Measurements from ENCODE around the gene SOCS3. TPM values are rescaled to one million over a fixed set of nuclear protein-coding genes. Genes with fewer than 3 reads are reported as not detected.

Gene SOCS3
- total RNA-seq, 4 donors from 2014 or later, result 3.2 to 125 (median 20.8) TPM

DNA sequence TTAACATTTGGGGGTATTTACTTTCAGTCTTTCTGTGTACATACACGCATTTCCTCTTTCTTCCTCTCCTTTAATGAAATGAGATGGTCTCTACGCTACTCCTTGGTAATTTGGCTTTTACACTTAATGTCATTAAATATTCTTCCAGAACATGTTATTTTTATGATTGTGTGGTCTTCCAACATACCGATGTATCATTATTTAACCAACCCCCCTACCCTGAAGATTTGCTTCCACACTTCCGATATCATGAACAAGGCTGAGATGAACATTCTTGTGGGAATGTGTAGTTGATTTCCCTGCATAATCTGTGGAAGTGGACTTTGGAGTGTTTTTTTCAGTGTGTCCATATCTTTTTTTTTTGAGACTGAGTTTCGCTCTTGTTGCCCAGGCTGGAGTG lies 16.3 kb upstream of the SOCS3 start:
- Histone ChIP-seq H3K9me3 (no peaks in the 10 kb centered on the region), H3K4me1 (peaks cover 4 to 29% (median 8%) of the 10 kb centered on the region in 4 donors), H3K36me3 (no peaks in the 10 kb centered on the region), H3K4me3 (no peak overlapping the region), H3K27me3 (no peaks in the 10 kb centered on the region), H3K27ac (peak overlapping the region in 3 of 4 donors; percentile 11 to 70 (median 44))
- DNase-seq, result no peak
- no peak for TF ChIP-seq POLR2A (IDR thresholded peaks at IDR 0.05)
- TF ChIP-seq, protein P1, sequence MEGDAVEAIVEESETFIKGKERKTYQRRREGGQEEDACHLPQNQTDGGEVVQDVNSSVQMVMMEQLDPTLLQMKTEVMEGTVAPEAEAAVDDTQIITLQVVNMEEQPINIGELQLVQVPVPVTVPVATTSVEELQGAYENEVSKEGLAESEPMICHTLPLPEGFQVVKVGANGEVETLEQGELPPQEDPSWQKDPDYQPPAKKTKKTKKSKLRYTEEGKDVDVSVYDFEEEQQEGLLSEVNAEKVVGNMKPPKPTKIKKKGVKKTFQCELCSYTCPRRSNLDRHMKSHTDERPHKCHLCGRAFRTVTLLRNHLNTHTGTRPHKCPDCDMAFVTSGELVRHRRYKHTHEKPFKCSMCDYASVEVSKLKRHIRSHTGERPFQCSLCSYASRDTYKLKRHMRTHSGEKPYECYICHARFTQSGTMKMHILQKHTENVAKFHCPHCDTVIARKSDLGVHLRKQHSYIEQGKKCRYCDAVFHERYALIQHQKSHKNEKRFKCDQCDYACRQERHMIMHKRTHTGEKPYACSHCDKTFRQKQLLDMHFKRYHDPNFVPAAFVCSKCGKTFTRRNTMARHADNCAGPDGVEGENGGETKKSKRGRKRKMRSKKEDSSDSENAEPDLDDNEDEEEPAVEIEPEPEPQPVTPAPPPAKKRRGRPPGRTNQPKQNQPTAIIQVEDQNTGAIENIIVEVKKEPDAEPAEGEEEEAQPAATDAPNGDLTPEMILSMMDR (IDR thresholded peaks at IDR 0.05), result no peak

DNA sequence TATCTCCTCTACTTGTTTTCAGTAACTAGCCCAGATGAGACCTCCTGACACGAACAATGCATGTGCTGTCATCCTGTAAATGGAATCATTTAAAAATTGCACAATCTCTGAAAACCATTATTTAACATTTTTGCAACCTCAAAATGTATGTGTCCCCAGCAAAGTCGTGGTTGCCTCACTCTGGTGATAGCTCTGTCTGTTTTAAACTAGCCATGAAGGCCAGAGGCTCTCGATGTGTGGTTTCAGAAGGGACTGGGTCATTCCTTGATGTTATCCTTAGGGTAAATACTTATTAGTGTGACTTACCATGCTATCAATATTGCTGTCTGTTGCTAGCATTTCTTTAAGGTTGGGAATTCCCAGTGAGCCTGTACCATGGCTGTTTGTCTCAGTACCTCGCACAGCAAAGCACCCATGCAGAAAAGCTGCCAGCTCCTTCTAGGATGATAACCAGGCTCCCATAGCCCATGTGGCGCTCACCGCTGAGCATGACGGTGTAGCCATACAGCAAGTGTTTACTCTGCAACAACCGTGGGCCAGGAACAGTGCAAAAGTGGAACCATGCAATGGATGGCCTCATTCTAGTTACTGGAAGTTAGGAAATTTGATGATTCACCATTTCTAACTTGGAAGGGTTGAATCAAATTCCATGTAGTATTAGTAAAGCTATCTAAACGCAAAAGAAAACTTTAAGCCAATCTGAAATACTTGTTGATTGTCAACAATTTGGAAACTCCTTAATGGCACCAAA lies 15.7 kb upstream of the SOCS3 start:
- no peaks in the 10 kb centered on the region for H3K9me3 ChIP-seq
- no peak for TF ChIP-seq POLR2A (IDR thresholded peaks at IDR 0.05)
- TF ChIP-seq, protein P1 (IDR thresholded peaks at IDR 0.05), result no peak
- no peaks in the 10 kb centered on the region for H3K27me3 ChIP-seq
- peaks cover 0 to 23% (median 7%) of the 10 kb centered on the region in 4 donors for H3K4me1 ChIP-seq
- H3K27ac ChIP-seq, result peak overlapping the region; percentile 43 to 70 (median 44)
- no peak for DNase-seq
- H3K4me3 ChIP-seq, result no peak overlapping the region
- H3K36me3 ChIP-seq, result no peaks in the 10 kb centered on the region

DNA sequence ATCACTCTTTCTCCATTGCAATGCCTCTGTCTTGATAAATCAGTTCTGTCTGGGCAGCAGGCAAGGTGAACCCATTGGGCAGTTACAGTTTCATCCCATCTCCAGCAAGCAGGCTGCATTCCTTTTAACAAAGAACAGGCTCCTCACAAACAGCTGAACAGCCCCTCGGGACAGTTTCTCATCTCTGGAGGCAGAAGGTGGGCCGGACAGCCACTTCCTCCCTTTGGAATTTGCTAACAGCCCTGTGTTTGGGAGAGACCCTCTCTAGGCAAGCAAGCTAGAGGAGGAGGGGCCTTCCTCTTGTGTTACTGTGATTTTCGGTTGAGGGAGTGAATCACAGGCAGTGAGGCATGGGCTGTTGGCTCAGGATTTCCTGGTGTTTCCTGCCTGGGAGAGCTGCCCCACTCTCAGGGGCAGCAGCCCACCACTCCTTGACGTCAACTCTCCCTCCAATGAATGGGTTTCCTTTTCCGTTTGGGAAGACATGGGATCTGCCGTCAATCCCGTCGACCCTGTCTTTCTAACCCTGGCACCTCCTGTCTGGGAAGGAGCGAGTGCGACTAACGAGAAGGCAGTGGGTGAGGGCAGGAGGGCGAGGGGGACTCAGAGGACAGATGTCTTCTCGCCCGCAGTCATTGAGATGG lies 14.9 kb upstream of the SOCS3 start:
- Histone ChIP-seq H3K27ac (peak overlapping the region in 3 of 4 donors; percentile 43 to 56 (median 44)), H3K4me3 (no peak overlapping the region), H3K36me3 (no peaks in the 10 kb centered on the region), H3K4me1 (peaks cover 0 to 15% (median 6%) of the 10 kb centered on the region in 4 donors), H3K9me3 (no peaks in the 10 kb centered on the region), H3K27me3 (no peaks in the 10 kb centered on the region)
- TF ChIP-seq, protein P1 (IDR thresholded peaks at IDR 0.05), result no peak
- no peak for TF ChIP-seq POLR2A (IDR thresholded peaks at IDR 0.05)
- DNase-seq, result no peak

DNA sequence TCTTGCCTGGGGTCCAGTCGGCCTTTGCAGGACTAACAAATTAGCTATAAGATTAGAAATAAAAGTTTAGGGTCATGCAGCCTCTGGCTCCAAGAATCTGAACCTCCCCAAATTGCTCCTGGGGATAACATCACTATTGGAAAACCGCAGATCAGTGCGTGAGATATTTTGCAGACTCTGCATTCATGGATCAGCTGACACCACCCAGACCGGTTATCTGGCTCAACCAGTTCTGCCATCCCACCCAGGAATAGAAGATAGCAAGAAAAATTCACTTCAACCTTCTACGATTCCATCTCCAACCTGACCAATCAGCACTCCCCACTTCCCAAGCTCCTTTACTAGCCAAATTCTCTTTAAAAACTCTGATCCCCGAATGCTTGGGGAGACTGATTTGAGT lies 14.3 kb upstream of the SOCS3 start:
- no peak overlapping the region for H3K4me3 ChIP-seq
- H3K9me3 ChIP-seq, result no peaks in the 10 kb centered on the region
- H3K4me1 ChIP-seq, result peaks cover 0 to 9% (median 3%) of the 10 kb centered on the region in 4 donors
- H3K27ac ChIP-seq, result peak overlapping the region in 1 of 4 donors; percentile 44
- no peaks in the 10 kb centered on the region for H3K27me3 ChIP-seq
- TF ChIP-seq, protein P1 (IDR thresholded peaks at IDR 0.05), result no peak
- no peak for TF ChIP-seq POLR2A (IDR thresholded peaks at IDR 0.05)
- no peak for DNase-seq
- H3K36me3 ChIP-seq, result no peaks in the 10 kb centered on the region

DNA sequence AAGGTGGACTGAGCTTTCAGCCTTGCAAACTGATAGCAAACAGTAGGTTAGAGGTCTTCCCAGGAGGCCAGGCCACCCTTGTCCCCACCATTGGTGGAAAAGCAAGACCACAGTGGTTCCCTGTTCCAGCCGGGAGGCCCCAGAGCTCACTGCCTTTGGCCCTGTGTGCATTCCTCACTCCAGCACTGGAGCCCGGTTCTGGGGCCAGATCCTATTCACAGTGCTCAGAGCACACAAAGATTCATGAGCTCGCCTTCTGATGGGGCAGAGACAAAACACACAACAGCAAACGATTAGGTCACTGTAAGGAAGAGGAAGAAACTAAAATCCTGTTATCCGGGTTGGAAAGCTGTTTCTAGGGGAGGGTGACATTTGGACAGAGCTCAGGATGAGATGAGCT lies 13.0 kb upstream of the SOCS3 start:
- no peak overlapping the region for H3K4me3 ChIP-seq
- no peaks in the 10 kb centered on the region for H3K9me3 ChIP-seq
- no peaks in the 10 kb centered on the region for H3K27me3 ChIP-seq
- TF ChIP-seq, protein P1 (IDR thresholded peaks at IDR 0.05), result no peak
- no peak for TF ChIP-seq POLR2A (IDR thresholded peaks at IDR 0.05)
- H3K27ac ChIP-seq, result no peak overlapping the region
- no peaks in the 10 kb centered on the region for H3K36me3 ChIP-seq
- DNase-seq, result no peak
- peaks cover 0 to 3% (median 1%) of the 10 kb centered on the region in 4 donors for H3K4me1 ChIP-seq

Measured in Peyer's patch (tissue), 4 donors.